A549 (cell line): ENCODE measurements around the gene DPP7. TPM values are rescaled to one million over a fixed set of nuclear protein-coding genes. Genes with fewer than 3 reads are reported as not detected.

Source experiments
- ATAC-seq, 2 experiments: fragments of 200-7000 bp in 1 of 2; fragments of >200 bp in 1 of 2; cut with Nextera tagmentation in 1 of 2; cut with Tn5 transposase in 1 of 2; 3 replicates each; pipeline versions ENCODE4 v1.8.0 to v1.9.1; 2018 to 2020; ENCODE audit warnings: mild to moderate bottlenecking in 1 of 2, moderate library complexity in 1 of 2
- CTCF ChIA-PET: fragments of 300-600 bp; sonication (Branson Sonifier 250); formaldehyde crosslinking; extraction: SDS; loops from one replicate; lab custom pipeline; 2021; ENCODE audit warnings: antibody characterized with exemption, inconsistent platforms; lab: Yijun Ruan, JAX
- POLR2A ChIA-PET: fragments of 350-600 bp; formaldehyde crosslinking; extraction: SDS; loops from one replicate; lab custom pipeline; 2021; ENCODE audit warnings: antibody characterized with exemption, inconsistent platforms; lab: Yijun Ruan, JAX
- DNase-seq, 2 experiments: peaks; one replicate each; pipeline versions ENCODE4 v3.0.0 to v3.0.0-alpha.2; 2011 to 2016; ENCODE audit warnings: low read depth in 1 of 2, low spot score in 1 of 2
- FAIRE-seq: peaks from 2 replicates; lab custom pipeline; 2011; peaks lifted over from hg19 to GRCh38; lab: Jason Lieb, UNC
- H3K27ac ChIP-seq, 2 experiments: fragments of >200 bp; sonication (Bioruptor Twin); formaldehyde crosslinking; 3 replicates each; pipeline ENCODE4 v1.5.1; 2016 to 2017
- H3K4me1 ChIP-seq: fragments of >200 bp; sonication (Bioruptor Twin); formaldehyde crosslinking; 3 replicates; pipeline ENCODE4 v1.6.1; 2016
- H3K4me2 ChIP-seq: fragments of >200 bp; sonication (Bioruptor Twin); formaldehyde crosslinking; 3 replicates; pipeline ENCODE4 v1.6.1; 2016
- H3K4me3 ChIP-seq: fragments of >200 bp; sonication (Bioruptor Twin); formaldehyde crosslinking; 3 replicates; pipeline ENCODE4 v1.5.1; 2016
- H3K9me3 ChIP-seq: fragments of >200 bp; sonication (Bioruptor Twin); formaldehyde crosslinking; 3 replicates; pipeline ENCODE4 v1.6.1; 2016
- BHLHE40 ChIP-seq: IDR thresholded peaks from 2 replicates; pipeline ENCODE4 v1.6.1; 2012; ENCODE audit warnings: low read depth, low read length, inconsistent platforms
- CBX2 ChIP-seq: fragments of 200-600 bp; sonication (generic); IDR thresholded peaks from 2 replicates; pipeline ENCODE4 v1.6.1; 2016; ENCODE audit warnings: low read depth, mild to moderate bottlenecking, borderline replicate concordance
- HDAC2 ChIP-seq: fragments of 200-600 bp; sonication (generic); IDR thresholded peaks from 2 replicates; pipeline ENCODE4 v1.6.1; 2016
- HEYL ChIP-seq: fragments of 250-450 bp; sonication (Bioruptor Pico); IDR thresholded peaks from 2 replicates; pipeline ENCODE4 v1.8.0; 2021; ENCODE audit warnings: mild to moderate bottlenecking, moderate library complexity
- HOXB5 ChIP-seq: fragments of 250-450 bp; sonication (Bioruptor Pico); IDR thresholded peaks from 2 replicates; pipeline ENCODE4 v1.5.0; 2020; ENCODE audit warnings: mild to moderate bottlenecking, moderate library complexity
- JUN ChIP-seq, 2 experiments: fragments of >200 bp; sonication (Bioruptor Twin); formaldehyde crosslinking; IDR thresholded peaks; 2 replicates in 1 of 2; 3 replicates in 1 of 2; pipeline ENCODE4 v1.6.1; 2016 to 2017
- MAFK ChIP-seq: fragments of 450-650 bp; IDR thresholded peaks from 2 replicates; pipeline ENCODE4 v1.6.1; 2014; ENCODE audit not compliant: partially characterized antibody
- NFE2L2 ChIP-seq: fragments of 150-350 bp; conservative IDR thresholded peaks from 2 replicates; pipeline ENCODE4 v1.6.1; 2014; ENCODE audit warnings: low read length
- NPAS2 ChIP-seq: fragments of 250-450 bp; sonication (Bioruptor Pico); IDR thresholded peaks from 2 replicates; pipeline ENCODE4 v1.8.0; 2022; ENCODE audit warnings: mild to moderate bottlenecking, moderate library complexity, borderline replicate concordance
- POLR2AphosphoS2 ChIP-seq: conservative IDR thresholded peaks from 2 replicates; pipeline ENCODE4 v1.6.1; 2012; ENCODE audit warnings: low read length, improper control_type of control experiment, inconsistent platforms
- RFX5 ChIP-seq: fragments of 450-650 bp; IDR thresholded peaks from 2 replicates; pipeline ENCODE4 v1.7.1; 2014; ENCODE audit warnings: antibody characterized with exemption, mild to moderate bottlenecking, moderate library complexity
- ZC3H11A ChIP-seq: fragments of 450-650 bp; IDR thresholded peaks from 2 replicates; pipeline ENCODE4 v1.6.1; 2014; ENCODE audit warnings: antibody characterized with exemption, mild to moderate bottlenecking
- ZSCAN20 ChIP-seq: fragments of 250-450 bp; sonication (Bioruptor Pico); IDR thresholded peaks from 2 replicates; pipeline ENCODE4 v1.8.0; 2022; ENCODE audit warnings: mild to moderate bottlenecking, moderate library complexity
- WGBS: methylation state at CpG from one replicate; pipeline ENCODE4 v1.1.6; 2017; ENCODE audit errors: missing lambda C conversion rate; 5-methylcytosine and 5-hydroxymethylcytosine counted together
- polyA plus RNA-seq, 4 experiments: library from polyadenylated mRNA; depleted of rRNA in 3 of 4; stranded (reverse); fragments of >200 nt; fragmentation: RNase III in 1 of 4; extraction: RNeasy Plus Mini Kit Qiagen cat#74134 plus additional on column Dnase treatment in 1 of 4; gene quantifications; 2 replicates in 3 of 4; 3 replicates in 1 of 4; pipeline ENCODE4 v1.2.3, GENCODE V29; 2011 to 2017
- TF ChIP-seq, protein P1 (sequence below): fragments of 150-350 bp; IDR thresholded peaks from 2 replicates; pipeline ENCODE4 v1.6.1; 2014; ENCODE audit warnings: low read depth, mild to moderate bottlenecking, low read length
- TF ChIP-seq, protein P2 (sequence below): fragments of >200 bp; sonication (Bioruptor Twin); formaldehyde crosslinking; IDR thresholded peaks from 3 replicates; pipeline ENCODE4 v1.5.1; 2016
- TF ChIP-seq, protein P3 (sequence below): fragments of 250-450 bp; sonication (Bioruptor Pico); IDR thresholded peaks from 2 replicates; pipeline ENCODE4 v1.5.0; 2021; ENCODE audit warnings: mild to moderate bottlenecking, moderate library complexity, borderline replicate concordance
- TF ChIP-seq, protein P4 (sequence below): fragments of >200 bp; sonication (Bioruptor Twin); formaldehyde crosslinking; IDR thresholded peaks from 3 replicates; pipeline ENCODE4 v1.6.1; 2016
- TF ChIP-seq, protein P5 (sequence below): IDR thresholded peaks from 2 replicates; pipeline ENCODE4 v1.6.1; 2012

DPP7 gene
- polyA plus RNA-seq, 2 of the 4 experiments (the other 2 are of a cell fraction), result 27.6 to 71.8 TPM

DNA sequence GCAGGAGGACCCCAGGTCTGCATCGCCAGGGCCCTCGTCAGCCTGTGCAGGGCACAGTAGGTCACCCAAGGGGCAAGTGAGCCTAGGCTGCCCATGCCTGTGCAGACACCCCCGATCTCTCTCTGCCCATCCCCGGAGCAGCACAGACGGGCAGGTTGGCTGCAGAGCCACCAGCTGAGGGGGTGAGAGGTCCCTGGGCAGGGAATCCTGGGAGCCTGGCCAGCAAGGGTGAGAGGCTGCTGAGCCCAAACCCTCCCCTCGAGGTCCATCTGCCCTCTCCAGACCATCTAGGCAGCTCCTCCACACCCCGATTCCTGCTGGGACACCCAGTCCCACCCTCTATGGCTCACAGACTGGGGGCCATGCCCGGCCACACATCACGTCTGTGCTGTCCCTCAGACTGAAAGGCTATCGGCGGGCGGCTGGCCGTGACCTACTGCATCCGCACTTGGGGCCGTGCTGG, 2.8 kb upstream of the DPP7 start:
- POLR2A ChIA-PET, result no interaction called here
- CTCF ChIA-PET, result interaction anchor here (0.6 to 10.8 kb wide), 10 partner anchors 10 to 373 kb away, joined by 3 to 113 read pairs (median 5); partner anchors contain the start of genes CYSRT1, RNF208, RNF224 and TPRN
- peaks cover 13% of the 10 kb centered on the region; the same call in 2 of the 3 replicates for H3K4me1 ChIP-seq
- no peak overlapping the region for H3K4me2 ChIP-seq
- WGBS, result 89% methylated on average over 15 of the region's 15 CpGs
- DNase-seq (no peak), ATAC-seq (no peak), FAIRE-seq (no peak)
- TF ChIP-seq HDAC2 (no peak), BHLHE40 (no peak), RFX5 (no peak), ZSCAN20 (CRISPR knock-in tag) (no peak), POLR2AphosphoS2 (no peak), HOXB5 (no peak)
- TF ChIP-seq, protein P1, sequence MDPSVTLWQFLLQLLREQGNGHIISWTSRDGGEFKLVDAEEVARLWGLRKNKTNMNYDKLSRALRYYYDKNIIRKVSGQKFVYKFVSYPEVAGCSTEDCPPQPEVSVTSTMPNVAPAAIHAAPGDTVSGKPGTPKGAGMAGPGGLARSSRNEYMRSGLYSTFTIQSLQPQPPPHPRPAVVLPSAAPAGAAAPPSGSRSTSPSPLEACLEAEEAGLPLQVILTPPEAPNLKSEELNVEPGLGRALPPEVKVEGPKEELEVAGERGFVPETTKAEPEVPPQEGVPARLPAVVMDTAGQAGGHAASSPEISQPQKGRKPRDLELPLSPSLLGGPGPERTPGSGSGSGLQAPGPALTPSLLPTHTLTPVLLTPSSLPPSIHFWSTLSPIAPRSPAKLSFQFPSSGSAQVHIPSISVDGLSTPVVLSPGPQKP, result no peak
- TF ChIP-seq, protein P2, sequence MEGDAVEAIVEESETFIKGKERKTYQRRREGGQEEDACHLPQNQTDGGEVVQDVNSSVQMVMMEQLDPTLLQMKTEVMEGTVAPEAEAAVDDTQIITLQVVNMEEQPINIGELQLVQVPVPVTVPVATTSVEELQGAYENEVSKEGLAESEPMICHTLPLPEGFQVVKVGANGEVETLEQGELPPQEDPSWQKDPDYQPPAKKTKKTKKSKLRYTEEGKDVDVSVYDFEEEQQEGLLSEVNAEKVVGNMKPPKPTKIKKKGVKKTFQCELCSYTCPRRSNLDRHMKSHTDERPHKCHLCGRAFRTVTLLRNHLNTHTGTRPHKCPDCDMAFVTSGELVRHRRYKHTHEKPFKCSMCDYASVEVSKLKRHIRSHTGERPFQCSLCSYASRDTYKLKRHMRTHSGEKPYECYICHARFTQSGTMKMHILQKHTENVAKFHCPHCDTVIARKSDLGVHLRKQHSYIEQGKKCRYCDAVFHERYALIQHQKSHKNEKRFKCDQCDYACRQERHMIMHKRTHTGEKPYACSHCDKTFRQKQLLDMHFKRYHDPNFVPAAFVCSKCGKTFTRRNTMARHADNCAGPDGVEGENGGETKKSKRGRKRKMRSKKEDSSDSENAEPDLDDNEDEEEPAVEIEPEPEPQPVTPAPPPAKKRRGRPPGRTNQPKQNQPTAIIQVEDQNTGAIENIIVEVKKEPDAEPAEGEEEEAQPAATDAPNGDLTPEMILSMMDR, result no peak
- TF ChIP-seq, protein P3, sequence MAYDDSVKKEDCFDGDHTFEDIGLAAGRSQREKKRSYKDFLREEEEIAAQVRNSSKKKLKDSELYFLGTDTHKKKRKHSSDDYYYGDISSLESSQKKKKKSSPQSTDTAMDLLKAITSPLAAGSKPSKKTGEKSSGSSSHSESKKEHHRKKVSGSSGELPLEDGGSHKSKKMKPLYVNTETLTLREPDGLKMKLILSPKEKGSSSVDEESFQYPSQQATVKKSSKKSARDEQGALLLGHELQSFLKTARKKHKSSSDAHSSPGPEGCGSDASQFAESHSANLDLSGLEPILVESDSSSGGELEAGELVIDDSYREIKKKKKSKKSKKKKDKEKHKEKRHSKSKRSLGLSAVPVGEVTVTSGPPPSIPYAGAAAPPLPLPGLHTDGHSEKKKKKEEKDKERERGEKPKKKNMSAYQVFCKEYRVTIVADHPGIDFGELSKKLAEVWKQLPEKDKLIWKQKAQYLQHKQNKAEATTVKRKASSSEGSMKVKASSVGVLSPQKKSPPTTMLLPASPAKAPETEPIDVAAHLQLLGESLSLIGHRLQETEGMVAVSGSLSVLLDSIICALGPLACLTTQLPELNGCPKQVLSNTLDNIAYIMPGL (CRISPR knock-in tag), result no peak
- H3K9me3 ChIP-seq, result no peaks in the 10 kb centered on the region
- no peak overlapping the region for H3K4me3 ChIP-seq
- no peak overlapping the region for H3K27ac ChIP-seq

DNA sequence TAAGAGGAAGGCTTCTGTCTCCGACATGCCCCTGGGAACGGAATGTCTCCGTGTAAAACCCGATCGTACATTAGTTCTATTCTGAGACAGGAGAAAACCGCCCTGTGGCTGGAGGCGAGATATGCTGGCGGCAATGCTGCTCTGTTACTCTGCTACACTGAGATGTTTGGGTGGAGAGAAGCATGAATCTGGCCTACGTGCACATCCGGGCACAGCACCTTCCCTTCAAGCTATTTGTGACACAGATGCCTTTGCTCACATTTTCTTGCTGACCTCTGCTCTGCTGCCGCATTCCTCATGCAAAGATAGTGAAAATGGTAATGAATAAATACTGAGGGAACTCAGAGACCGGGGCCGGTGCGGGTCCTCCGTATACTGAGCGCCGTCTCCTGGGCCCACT, 2.2 kb upstream of the DPP7 start:
- 90% methylated on average over 17 of the region's 17 CpGs for WGBS
- no peak overlapping the region for H3K4me2 ChIP-seq
- ATAC-seq, result no peak
- TF ChIP-seq, protein P4, sequence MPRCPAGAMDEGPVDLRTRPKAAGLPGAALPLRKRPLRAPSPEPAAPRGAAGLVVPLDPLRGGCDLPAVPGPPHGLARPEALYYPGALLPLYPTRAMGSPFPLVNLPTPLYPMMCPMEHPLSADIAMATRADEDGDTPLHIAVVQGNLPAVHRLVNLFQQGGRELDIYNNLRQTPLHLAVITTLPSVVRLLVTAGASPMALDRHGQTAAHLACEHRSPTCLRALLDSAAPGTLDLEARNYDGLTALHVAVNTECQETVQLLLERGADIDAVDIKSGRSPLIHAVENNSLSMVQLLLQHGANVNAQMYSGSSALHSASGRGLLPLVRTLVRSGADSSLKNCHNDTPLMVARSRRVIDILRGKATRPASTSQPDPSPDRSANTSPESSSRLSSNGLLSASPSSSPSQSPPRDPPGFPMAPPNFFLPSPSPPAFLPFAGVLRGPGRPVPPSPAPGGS, result no peak
- TF ChIP-seq BHLHE40 (no peak), ZSCAN20 (CRISPR knock-in tag) (no peak), NPAS2 (CRISPR knock-in tag) (no peak), NFE2L2 (no peak), HEYL (CRISPR knock-in tag) (no peak), CBX2 (no peak), HOXB5 (no peak), HDAC2 (no peak), ZC3H11A (no peak), JUN (IDR thresholded peaks at IDR 0.05) (no peak), MAFK (no peak)
- TF ChIP-seq, protein P5, sequence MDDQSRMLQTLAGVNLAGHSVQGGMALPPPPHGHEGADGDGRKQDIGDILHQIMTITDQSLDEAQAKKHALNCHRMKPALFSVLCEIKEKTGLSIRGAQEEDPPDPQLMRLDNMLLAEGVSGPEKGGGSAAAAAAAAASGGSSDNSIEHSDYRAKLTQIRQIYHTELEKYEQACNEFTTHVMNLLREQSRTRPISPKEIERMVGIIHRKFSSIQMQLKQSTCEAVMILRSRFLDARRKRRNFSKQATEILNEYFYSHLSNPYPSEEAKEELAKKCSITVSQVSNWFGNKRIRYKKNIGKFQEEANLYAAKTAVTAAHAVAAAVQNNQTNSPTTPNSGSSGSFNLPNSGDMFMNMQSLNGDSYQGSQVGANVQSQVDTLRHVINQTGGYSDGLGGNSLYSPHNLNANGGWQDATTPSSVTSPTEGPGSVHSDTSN, result no peak
- TF ChIP-seq, protein P2, result no peak
- TF ChIP-seq, all 56 proteins: peak for 0
- peaks cover 7% of the 10 kb centered on the region; the same call in 2 of the 3 replicates for H3K4me1 ChIP-seq
- no peak overlapping the region for H3K4me3 ChIP-seq
- FAIRE-seq, result no peak
- ChIA-PET POLR2A (no interaction called here), CTCF (interaction anchor here (0.6 to 10.8 kb wide), 5 partner anchors 49 to 372 kb away, joined by 3 to 113 read pairs (median 4); partner anchors contain the start of genes CYSRT1, RNF208 and RNF224)
- H3K27ac ChIP-seq, result no peak overlapping the region
- no peaks in the 10 kb centered on the region for H3K9me3 ChIP-seq
- DNase-seq, result no peak
